Nephron (organoid): ENCODE results near the gene MT3.
A peak's percentile ranks its signal among the peaks of the same experiment; 100 is the strongest.

Experiments used
- H3K27ac Mint-ChIP-seq, 3 experiments: 2 replicates each; pipeline ENCODE4 v1.8.0; 2020; ENCODE audit warnings: mixed read lengths in 3 of 3, mild to moderate bottlenecking in 2 of 3, moderate library complexity in 1 of 3
- H3K27me3 Mint-ChIP-seq: 2 replicates; pipeline ENCODE4 v1.8.0; 2021; ENCODE audit warnings: low read depth, mild to moderate bottlenecking, moderate library complexity, mixed read lengths
- H3K36me3 Mint-ChIP-seq: 2 replicates; pipeline ENCODE4 v1.8.0; 2020; ENCODE audit warnings: low read depth, mixed read lengths
- H3K4me1 Mint-ChIP-seq: 2 replicates; pipeline ENCODE4 v1.8.0; 2020; ENCODE audit warnings: mixed read lengths
- H3K4me3 Mint-ChIP-seq, 3 experiments: 2 replicates each; pipeline ENCODE4 v1.8.0; 2020; ENCODE audit warnings: mild to moderate bottlenecking in 3 of 3, mixed read lengths in 3 of 3, moderate library complexity in 2 of 3
- H3K9me3 Mint-ChIP-seq: 2 replicates; pipeline ENCODE4 v1.8.0; 2020; ENCODE audit warnings: mixed read lengths
- TF ChIP-seq, protein P1 (sequence below), 3 experiments: fragments of 200-600 bp; sonication (generic); IDR thresholded peaks; one replicate each; pipeline ENCODE4 v1.5.0; 2021; ENCODE audit warnings: antibody characterized with exemption in 3 of 3; ENCODE audit not compliant: unreplicated experiment in 3 of 3

The MT3 gene

DNA sequence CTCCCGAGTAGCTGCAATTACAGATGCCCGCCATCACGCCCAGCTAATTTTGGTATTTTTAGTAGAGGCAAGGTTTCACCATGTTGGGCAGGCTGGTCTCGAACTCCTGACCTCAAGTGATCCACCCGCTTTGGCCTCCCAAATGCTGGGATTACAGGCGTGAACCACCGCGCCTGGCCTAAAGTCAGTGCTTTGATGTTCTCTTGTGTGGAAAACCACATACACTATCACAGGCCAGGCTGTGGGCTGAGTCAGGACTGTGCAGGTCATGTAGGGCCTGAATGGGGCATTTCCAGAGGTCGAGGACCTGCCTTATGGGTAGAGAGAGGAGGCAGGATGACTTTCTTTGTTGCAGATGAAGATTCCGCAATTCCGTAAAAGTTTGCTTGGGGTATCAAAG is 5.1 kb upstream of the MT3 start:
- TF ChIP-seq, protein P1, sequence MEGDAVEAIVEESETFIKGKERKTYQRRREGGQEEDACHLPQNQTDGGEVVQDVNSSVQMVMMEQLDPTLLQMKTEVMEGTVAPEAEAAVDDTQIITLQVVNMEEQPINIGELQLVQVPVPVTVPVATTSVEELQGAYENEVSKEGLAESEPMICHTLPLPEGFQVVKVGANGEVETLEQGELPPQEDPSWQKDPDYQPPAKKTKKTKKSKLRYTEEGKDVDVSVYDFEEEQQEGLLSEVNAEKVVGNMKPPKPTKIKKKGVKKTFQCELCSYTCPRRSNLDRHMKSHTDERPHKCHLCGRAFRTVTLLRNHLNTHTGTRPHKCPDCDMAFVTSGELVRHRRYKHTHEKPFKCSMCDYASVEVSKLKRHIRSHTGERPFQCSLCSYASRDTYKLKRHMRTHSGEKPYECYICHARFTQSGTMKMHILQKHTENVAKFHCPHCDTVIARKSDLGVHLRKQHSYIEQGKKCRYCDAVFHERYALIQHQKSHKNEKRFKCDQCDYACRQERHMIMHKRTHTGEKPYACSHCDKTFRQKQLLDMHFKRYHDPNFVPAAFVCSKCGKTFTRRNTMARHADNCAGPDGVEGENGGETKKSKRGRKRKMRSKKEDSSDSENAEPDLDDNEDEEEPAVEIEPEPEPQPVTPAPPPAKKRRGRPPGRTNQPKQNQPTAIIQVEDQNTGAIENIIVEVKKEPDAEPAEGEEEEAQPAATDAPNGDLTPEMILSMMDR (IDR thresholded peaks at IDR 0.05; ENCODE audit: unreplicated experiment in 3 of 3): no peak
- Mint-ChIP-seq H3K4me3 (no peak overlapping the region), H3K9me3 (no peaks in the 10 kb centered on the region), H3K27me3 (peaks cover 80% of the 10 kb centered on the region), H3K4me1 (no peaks in the 10 kb centered on the region), H3K36me3 (no peaks in the 10 kb centered on the region), H3K27ac (no peak overlapping the region)

DNA sequence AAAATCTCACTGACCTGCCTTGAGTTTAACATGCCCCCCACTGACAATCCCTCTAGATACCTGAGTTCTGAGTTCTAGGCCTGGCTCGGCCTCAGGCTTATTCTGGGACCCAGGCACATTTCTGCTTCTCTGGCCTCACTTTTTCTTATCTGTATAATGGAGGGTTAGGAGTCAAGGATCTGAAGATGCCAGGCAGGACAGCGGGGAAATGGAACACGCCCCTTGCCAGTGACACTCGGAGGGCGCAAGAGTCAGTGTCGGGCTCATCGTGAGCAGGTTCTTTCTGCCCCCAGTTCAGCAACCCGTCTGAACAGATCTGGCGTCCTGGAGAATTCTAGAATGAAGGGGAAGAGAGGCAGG is 567 bp upstream of the MT3 start:
- no peak overlapping the region for H3K27ac Mint-ChIP-seq
- no peaks in the 10 kb centered on the region for H3K9me3 Mint-ChIP-seq
- TF ChIP-seq, protein P1 (IDR thresholded peaks at IDR 0.05; ENCODE audit: unreplicated experiment in 3 of 3): no peak
- no peaks in the 10 kb centered on the region for H3K36me3 Mint-ChIP-seq
- peak overlapping the region; percentile 72 to 78 (median 77) for H3K4me3 Mint-ChIP-seq
- peaks cover 7% of the 10 kb centered on the region for H3K4me1 Mint-ChIP-seq
- H3K27me3 Mint-ChIP-seq: peaks cover 95% of the 10 kb centered on the region

DNA sequence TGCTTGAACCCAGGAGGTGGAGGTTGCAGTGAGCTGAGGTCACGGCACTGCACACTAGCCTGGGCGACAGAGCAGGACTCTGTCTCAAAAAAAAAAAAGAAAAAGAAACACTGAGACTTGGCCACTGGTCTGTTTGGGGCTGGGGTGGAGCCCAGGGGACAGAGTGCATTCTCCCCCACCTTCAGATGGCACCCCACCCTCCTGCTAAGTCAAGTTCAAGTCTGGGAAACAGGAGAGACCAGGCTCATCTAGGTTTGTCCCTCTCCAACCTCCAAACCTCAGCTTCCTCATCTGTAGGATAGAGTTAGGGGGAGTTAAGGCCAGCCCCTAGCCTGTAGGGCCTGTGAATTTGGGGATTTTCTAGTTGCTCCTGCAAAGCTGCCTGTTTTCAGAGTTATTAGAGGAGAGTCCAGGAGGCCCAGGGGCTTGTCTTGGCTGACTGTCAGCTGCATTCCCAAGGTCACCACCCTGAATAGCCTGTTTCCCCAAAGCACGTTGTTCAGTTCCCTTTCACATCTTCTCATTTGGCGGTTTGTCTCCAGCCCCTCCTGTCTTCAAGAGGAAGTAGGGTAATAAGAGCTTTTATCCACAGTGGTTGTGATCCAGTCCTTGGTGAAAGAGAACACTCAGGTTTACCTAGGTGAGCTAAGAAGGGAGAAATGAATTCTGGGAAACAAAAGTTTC is 2.2 kb downstream of the MT3 start:
- no peaks in the 10 kb centered on the region for H3K9me3 Mint-ChIP-seq
- TF ChIP-seq, protein P1 (IDR thresholded peaks at IDR 0.05; ENCODE audit: unreplicated experiment in 3 of 3): no peak

DNA sequence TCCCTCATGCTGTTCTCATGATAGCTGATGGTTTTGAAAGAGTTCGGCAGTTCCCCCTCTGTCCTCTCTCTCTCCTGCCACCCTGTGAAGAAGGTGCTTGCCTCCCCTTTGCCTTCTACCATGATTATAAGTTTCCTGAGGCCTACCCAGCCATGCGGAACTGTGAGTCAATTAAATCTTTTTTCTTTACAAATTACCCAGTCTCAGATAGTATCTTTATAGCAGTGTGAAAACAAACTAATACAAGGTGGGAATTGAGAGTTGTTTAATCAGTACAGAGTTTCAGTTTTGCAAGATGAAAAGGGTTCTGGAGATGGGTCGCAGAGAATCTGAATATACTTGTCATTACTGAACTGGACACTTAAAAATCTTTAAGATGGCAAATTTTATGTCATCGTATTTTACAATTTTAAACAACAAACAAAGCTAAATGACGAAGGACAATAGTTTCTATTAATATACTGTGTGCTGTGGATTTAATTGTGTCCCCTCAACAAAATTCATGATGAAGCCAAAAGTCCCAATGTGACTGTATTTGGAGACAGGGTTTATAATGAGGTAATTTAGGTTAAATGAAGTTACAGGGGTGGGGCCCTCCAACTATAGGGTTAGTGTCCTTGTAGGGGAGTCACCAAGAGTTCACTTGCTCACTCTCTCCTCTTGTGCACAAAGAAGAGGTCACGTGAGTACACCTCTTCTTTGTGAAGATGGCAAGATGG is 4.4 kb downstream of the MT3 start:
- Mint-ChIP-seq H3K9me3 (peaks cover 2% of the 10 kb centered on the region), H3K4me3 (no peak overlapping the region), H3K36me3 (no peaks in the 10 kb centered on the region), H3K27me3 (peaks cover 85% of the 10 kb centered on the region), H3K27ac (no peak overlapping the region), H3K4me1 (peaks cover 7% of the 10 kb centered on the region)
- TF ChIP-seq, protein P1 (IDR thresholded peaks at IDR 0.05; ENCODE audit: unreplicated experiment in 3 of 3): no peak

More for the DNA sequence above, 2.2 kb downstream of the MT3 start:
- peaks cover 7% of the 10 kb centered on the region for H3K4me1 Mint-ChIP-seq
- H3K27me3 Mint-ChIP-seq: peaks cover 88% of the 10 kb centered on the region
- no peak overlapping the region for H3K27ac Mint-ChIP-seq
- H3K4me3 Mint-ChIP-seq: peak overlapping the region in 1 of 3 experiments; percentile 29
- H3K36me3 Mint-ChIP-seq: no peaks in the 10 kb centered on the region

DNA sequence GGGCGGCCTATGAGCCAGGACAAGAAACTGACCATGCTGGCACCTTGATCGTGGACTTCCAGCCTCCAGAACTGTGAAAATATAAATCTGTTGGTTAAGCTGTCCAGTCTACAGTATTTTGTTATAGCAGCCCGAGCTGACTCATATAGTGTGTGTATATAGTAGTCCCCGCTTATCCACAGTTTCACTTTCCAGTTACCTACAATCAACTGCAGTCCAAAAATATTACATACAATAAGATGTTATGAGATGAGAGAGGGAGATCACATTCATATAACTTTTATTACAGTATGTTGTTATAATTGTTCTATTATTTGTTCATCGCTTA is 4.9 kb downstream of the MT3 start:
- Mint-ChIP-seq H3K27ac (no peak overlapping the region), H3K4me1 (peaks cover 7% of the 10 kb centered on the region), H3K36me3 (no peaks in the 10 kb centered on the region), H3K27me3 (peaks cover 80% of the 10 kb centered on the region), H3K4me3 (no peak overlapping the region), H3K9me3 (peaks cover 2% of the 10 kb centered on the region)
- TF ChIP-seq, protein P1 (IDR thresholded peaks at IDR 0.05; ENCODE audit: unreplicated experiment in 3 of 3): no peak
